HCT116 (cell line): ENCODE data around the gene PC. TPM values are rescaled to one million over a fixed set of nuclear protein-coding genes. Genes with fewer than 3 reads are reported as not detected.

ENCODE experiments used
- ATAC-seq: fragments of 200-7000 bp; cut with Tn5 transposase; 2 replicates; pipeline ENCODE4 v1.9.1; 2020; ENCODE audit warnings: mild to moderate bottlenecking, moderate library complexity
- BruUV-seq: library from RNA; stranded (reverse); fragments of 400-500 nt; replicated peaks from 2 replicates; lab custom pipeline; 2021; lab: Mats Ljungman, UMichigan
- CTCF ChIA-PET: fragments of 300-600 bp; sonication (Branson Sonifier 250); formaldehyde crosslinking; loops from one replicate; lab custom pipeline; 2021; ENCODE audit warnings: antibody characterized with exemption; lab: Charles Lee
- POLR2A ChIA-PET: fragments of 300-600, 350-600 bp; sonication (Branson Sonifier 250); formaldehyde crosslinking; loops from one replicate; lab custom pipeline; 2021; ENCODE audit warnings: antibody characterized with exemption; lab: Charles Lee
- RAD21 ChIA-PET, 2 experiments: fragments of 300-600 bp; sonication (Branson Sonifier 250); formaldehyde crosslinking; loops; one replicate each; lab custom pipeline; 2023; ENCODE audit warnings: low total read pairs in 2 of 2; ENCODE audit not compliant: uncharacterized antibody in 2 of 2, unreplicated experiment in 2 of 2, low non-redundant PET in 1 of 2; lab: Charles Lee
- DNase-seq: peaks from one replicate; pipeline ENCODE4 v3.0.0-alpha.2; 2010; ENCODE audit warnings: low read depth, low spot score
- H2AFZ ChIP-seq: fragments of 200-600 bp; shearing (Covaris generic), sonication (generic); 2 replicates; pipeline ENCODE4 v1.6.1; 2017; ENCODE audit warnings: low read depth, mixed run types, mixed read lengths, antibody characterized with exemption, low read length; ENCODE audit not compliant: poor library complexity, severe bottlenecking
- H3K27ac ChIP-seq: 2 replicates; pipeline ENCODE4 v1.5.1; 2012; ENCODE audit warnings: low read depth, low read length
- H3K27me3 ChIP-seq: fragments of 200-600 bp; sonication (generic); 2 replicates; pipeline ENCODE4 v1.6.1; 2016; ENCODE audit warnings: mixed run types, low read length, mixed read lengths; ENCODE audit not compliant: insufficient read depth
- H3K36me3 ChIP-seq, 2 experiments: fragments of 200-500 bp in 1 of 2; fragments of 200-600 bp in 1 of 2; sonication (Bioruptor generic) in 1 of 2; sonication (generic) in 1 of 2; 2 replicates each; pipeline versions ENCODE4 v1.5.1 to v1.6.1; 2014 to 2016; ENCODE audit warnings: low read length in 2 of 2, inconsistent platforms in 1 of 2, mixed read lengths in 1 of 2, mixed run types in 1 of 2; ENCODE audit not compliant: insufficient read depth in 2 of 2, control insufficient read depth in 1 of 2
- H3K4me1 ChIP-seq, 2 experiments: fragments of 200-600 bp in 1 of 2; sonication (generic) in 1 of 2; 2 replicates each; pipeline versions ENCODE4 v1.5.1 to v1.6.1; 2012 to 2017; ENCODE audit warnings: low read length in 2 of 2, inconsistent platforms in 1 of 2, mild to moderate bottlenecking in 1 of 2, mixed read lengths in 1 of 2, mixed run types in 1 of 2, moderate library complexity in 1 of 2; ENCODE audit not compliant: insufficient read depth in 2 of 2, control insufficient read depth in 1 of 2
- H3K4me2 ChIP-seq: fragments of 200-600 bp; sonication (generic); 2 replicates; pipeline ENCODE4 v1.6.1; 2017; ENCODE audit warnings: mixed run types, low read length, mixed read lengths
- H3K4me3 ChIP-seq, 2 experiments: fragments of 200-600 bp in 1 of 2; sonication (generic) in 1 of 2; replicated peaks in 1 of 2; 2 replicates each; pipeline ENCODE4 v1.5.1; 2011 to 2016; ENCODE audit warnings: low read length in 2 of 2, control low read depth in 1 of 2, low read depth in 1 of 2, mild to moderate bottlenecking in 1 of 2, mixed read lengths in 1 of 2, mixed run types in 1 of 2
- H3K79me2 ChIP-seq: fragments of 200-600 bp; sonication (generic); 2 replicates; pipeline ENCODE4 v1.6.1; 2017; ENCODE audit warnings: mild to moderate bottlenecking, mixed run types, low read length, moderate library complexity, mixed read lengths; ENCODE audit not compliant: insufficient read depth
- H3K9ac ChIP-seq: fragments of 200-600 bp; sonication (generic); 2 replicates; pipeline ENCODE4 v1.6.1; 2016; ENCODE audit warnings: low read length, mixed read lengths
- H3K9me2 ChIP-seq: fragments of 200-600 bp; sonication (generic), shearing (Covaris generic); 2 replicates; pipeline ENCODE4 v1.6.1; 2017; ENCODE audit warnings: mixed run types, mild to moderate bottlenecking, moderate library complexity; ENCODE audit not compliant: insufficient read depth
- H3K9me3 ChIP-seq, 2 experiments: fragments of 200-500 bp in 1 of 2; fragments of 200-600 bp in 1 of 2; sonication (Bioruptor generic) in 1 of 2; sonication (generic) in 1 of 2; 2 replicates each; pipeline ENCODE4 v1.6.1; 2014 to 2017; ENCODE audit warnings: low read length in 2 of 2, mixed read lengths in 2 of 2, inconsistent platforms in 1 of 2, low read depth in 1 of 2, mild to moderate bottlenecking in 1 of 2, mixed run types in 1 of 2, moderate library complexity in 1 of 2; ENCODE audit not compliant: control insufficient read depth in 1 of 2, insufficient read depth in 1 of 2
- H4K20me1 ChIP-seq: fragments of 200-600 bp; sonication (generic), shearing (Covaris generic); 2 replicates; pipeline ENCODE4 v1.6.1; 2017; ENCODE audit warnings: mixed run types, mild to moderate bottlenecking, moderate library complexity; ENCODE audit not compliant: insufficient read depth
- CBX3 ChIP-seq: IDR thresholded peaks from 2 replicates; pipeline ENCODE4 v1.6.1; 2012; ENCODE audit warnings: low read depth
- CEBPB ChIP-seq: IDR thresholded peaks from 2 replicates; pipeline ENCODE4 v1.6.1; 2012; ENCODE audit warnings: low read depth
- ELF1 ChIP-seq: IDR thresholded peaks from 2 replicates; pipeline ENCODE4 v1.6.1; 2012; ENCODE audit warnings: low read depth, borderline replicate concordance
- EZH2phosphoT487 ChIP-seq: fragments of 200-600 bp; IDR thresholded peaks from 2 replicates; pipeline ENCODE4 v1.6.1; 2018; ENCODE audit warnings: antibody characterized with exemption, borderline replicate concordance
- FOSL1 ChIP-seq: IDR thresholded peaks from 2 replicates; pipeline ENCODE4 v1.6.1; 2012; ENCODE audit warnings: low read depth
- POLR2A ChIP-seq: IDR thresholded peaks from 2 replicates; pipeline ENCODE4 v1.7.0; 2011; ENCODE audit warnings: borderline replicate concordance; ENCODE audit not compliant: insufficient read depth, insufficient read length; ENCODE audit errors: extremely low read depth
- SP1 ChIP-seq: IDR thresholded peaks from 2 replicates; pipeline ENCODE4 v1.6.1; 2012; ENCODE audit warnings: low read depth
- SRF ChIP-seq: IDR thresholded peaks from 2 replicates; pipeline ENCODE4 v1.6.1; 2012; ENCODE audit warnings: low read depth
- TCF7L2 ChIP-seq: IDR thresholded peaks from 2 replicates; pipeline ENCODE4 v1.7.0; 2011; ENCODE audit warnings: borderline replicate concordance, inconsistent platforms; ENCODE audit not compliant: insufficient read depth, insufficient read length; ENCODE audit errors: extremely low read depth
- YY1 ChIP-seq: IDR thresholded peaks from 2 replicates; pipeline ENCODE4 v1.6.1; 2011; ENCODE audit warnings: low read length, low read depth, moderate library complexity, mild to moderate bottlenecking; ENCODE audit not compliant: insufficient replicate concordance; ENCODE audit errors: extremely low read depth
- ZFX ChIP-seq: fragments of 450-650 bp; IDR thresholded peaks from 2 replicates; pipeline ENCODE4 v1.6.1; 2017
- ZNF274 ChIP-seq: fragments of 200-500 bp; sonication (Bioruptor generic); IDR thresholded peaks from 2 replicates; pipeline ENCODE4 v1.6.1; 2014; ENCODE audit warnings: mild to moderate bottlenecking, low read depth, low read length, inconsistent platforms
- intact Hi-C: fragments of 100-400 bp; cut with micrococcal nuclease; formaldehyde crosslinking; loops from 2 replicates; pipeline ENCODE4 v1.10.0; 2022
- total RNA-seq: library from RNA; stranded (reverse); gene quantifications from one replicate; pipeline ENCODE4 v1.2.1, GENCODE V29; 2021; ENCODE audit not compliant: unreplicated experiment
- TF ChIP-seq, protein P1 (sequence below): IDR thresholded peaks from 2 replicates; pipeline ENCODE4 v1.6.1; 2012; ENCODE audit warnings: low read depth
- TF ChIP-seq, protein P2 (sequence below): IDR thresholded peaks from 2 replicates; pipeline ENCODE4 v1.6.1; 2011; ENCODE audit warnings: mild to moderate bottlenecking, low read length, moderate library complexity; ENCODE audit not compliant: insufficient replicate concordance; ENCODE audit errors: extremely low read depth
- TF ChIP-seq, protein P3 (sequence below): IDR thresholded peaks from 2 replicates; pipeline ENCODE4 v1.6.1; 2012
- TF ChIP-seq, protein P4 (sequence below): IDR thresholded peaks from 2 replicates; pipeline ENCODE4 v1.6.1; 2012

Gene PC
- total RNA-seq, 1 experiment from 2014 or later = 24.1 TPM

DNA sequence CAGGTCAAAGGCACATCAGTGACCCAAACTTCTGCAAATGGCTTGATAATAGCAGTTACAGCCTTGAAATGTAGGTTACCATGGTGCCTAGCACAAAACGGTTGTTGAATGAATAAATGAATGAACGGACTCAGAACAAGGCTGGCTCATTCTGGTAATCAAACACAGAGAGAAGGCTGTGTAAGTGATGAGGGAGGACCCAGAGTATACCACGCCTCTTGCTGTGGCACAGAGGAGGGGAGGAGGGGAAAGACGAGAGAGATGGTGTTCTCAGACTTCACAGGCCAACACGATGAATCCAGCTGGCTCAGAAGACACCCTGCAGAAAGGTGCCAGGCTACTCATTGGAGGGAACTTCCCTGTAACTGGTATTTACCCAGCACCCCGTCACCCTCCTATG, 38.3 kb downstream of the PC start:
- no peak overlapping the region for H3K4me2 ChIP-seq
- H3K36me3 ChIP-seq = no peaks in the 10 kb centered on the region
- no peak overlapping the region for H3K4me3 ChIP-seq
- ATAC-seq (no peak), DNase-seq (no peak)
- POLR2A ChIA-PET = no interaction called here
- H3K4me1 ChIP-seq = 0 out of 4 replicates have a peak, but pooled peaks cover 0 to 4% of the 10 kb centered on the region in 2 experiments
- intact Hi-C loops = no loop called here
- no peaks in the 10 kb centered on the region for H3K27me3 ChIP-seq
- CTCF ChIA-PET = no interaction called here
- no peak overlapping the region for H3K9ac ChIP-seq
- no peaks in the 10 kb centered on the region for H3K9me3 ChIP-seq
- H2AFZ ChIP-seq = no peak overlapping the region
- no peak overlapping the region for H3K27ac ChIP-seq
- no peaks in the 10 kb centered on the region for H3K9me2 ChIP-seq
- no peak for TF ChIP-seq ZFX
- H3K79me2 ChIP-seq = no peaks in the 10 kb centered on the region
- H4K20me1 ChIP-seq = no peaks in the 10 kb centered on the region
- no TSS peak for BruUV-seq
- RAD21 ChIA-PET = no interaction called here

DNA sequence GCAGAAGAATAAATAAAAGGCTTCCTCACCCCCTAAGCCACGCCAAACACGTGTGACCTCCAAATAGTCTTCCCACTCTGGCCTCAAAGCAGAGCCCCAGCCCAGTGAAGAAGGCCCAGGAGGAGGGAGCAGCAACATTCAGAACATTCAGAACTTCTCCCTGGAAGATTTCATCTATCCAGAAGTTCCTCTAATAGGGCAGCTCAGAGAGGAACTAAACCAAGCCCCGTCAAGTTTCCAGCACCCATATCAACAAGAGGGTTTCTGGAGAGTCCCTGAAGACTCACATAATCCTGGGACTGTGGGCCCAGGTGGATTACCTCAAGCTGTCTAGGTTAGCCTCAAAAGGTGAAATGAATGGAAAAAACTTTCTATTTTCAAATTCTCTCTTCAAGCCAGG, 39.4 kb downstream of the PC start:
- 0 out of 4 replicates have a peak, but pooled peaks cover 0 to 4% of the 10 kb centered on the region in 2 experiments for H3K4me1 ChIP-seq
- H3K9me2 ChIP-seq = no peaks in the 10 kb centered on the region
- H2AFZ ChIP-seq = no peak overlapping the region
- CTCF ChIA-PET = no interaction called here
- no TSS peak for BruUV-seq
- intact Hi-C loops = no loop called here
- ATAC-seq = no peak
- H3K9me3 ChIP-seq = no peaks in the 10 kb centered on the region
- H4K20me1 ChIP-seq = no peaks in the 10 kb centered on the region
- no peak for DNase-seq
- H3K27me3 ChIP-seq = no peaks in the 10 kb centered on the region
- POLR2A ChIA-PET = no interaction called here
- no peak overlapping the region for H3K27ac ChIP-seq
- H3K36me3 ChIP-seq = no peaks in the 10 kb centered on the region
- no peak overlapping the region for H3K4me3 ChIP-seq
- no peak overlapping the region for H3K4me2 ChIP-seq
- no peak overlapping the region for H3K9ac ChIP-seq
- no peaks in the 10 kb centered on the region for H3K79me2 ChIP-seq
- RAD21 ChIA-PET = no interaction called here
- TF ChIP-seq, protein P1, sequence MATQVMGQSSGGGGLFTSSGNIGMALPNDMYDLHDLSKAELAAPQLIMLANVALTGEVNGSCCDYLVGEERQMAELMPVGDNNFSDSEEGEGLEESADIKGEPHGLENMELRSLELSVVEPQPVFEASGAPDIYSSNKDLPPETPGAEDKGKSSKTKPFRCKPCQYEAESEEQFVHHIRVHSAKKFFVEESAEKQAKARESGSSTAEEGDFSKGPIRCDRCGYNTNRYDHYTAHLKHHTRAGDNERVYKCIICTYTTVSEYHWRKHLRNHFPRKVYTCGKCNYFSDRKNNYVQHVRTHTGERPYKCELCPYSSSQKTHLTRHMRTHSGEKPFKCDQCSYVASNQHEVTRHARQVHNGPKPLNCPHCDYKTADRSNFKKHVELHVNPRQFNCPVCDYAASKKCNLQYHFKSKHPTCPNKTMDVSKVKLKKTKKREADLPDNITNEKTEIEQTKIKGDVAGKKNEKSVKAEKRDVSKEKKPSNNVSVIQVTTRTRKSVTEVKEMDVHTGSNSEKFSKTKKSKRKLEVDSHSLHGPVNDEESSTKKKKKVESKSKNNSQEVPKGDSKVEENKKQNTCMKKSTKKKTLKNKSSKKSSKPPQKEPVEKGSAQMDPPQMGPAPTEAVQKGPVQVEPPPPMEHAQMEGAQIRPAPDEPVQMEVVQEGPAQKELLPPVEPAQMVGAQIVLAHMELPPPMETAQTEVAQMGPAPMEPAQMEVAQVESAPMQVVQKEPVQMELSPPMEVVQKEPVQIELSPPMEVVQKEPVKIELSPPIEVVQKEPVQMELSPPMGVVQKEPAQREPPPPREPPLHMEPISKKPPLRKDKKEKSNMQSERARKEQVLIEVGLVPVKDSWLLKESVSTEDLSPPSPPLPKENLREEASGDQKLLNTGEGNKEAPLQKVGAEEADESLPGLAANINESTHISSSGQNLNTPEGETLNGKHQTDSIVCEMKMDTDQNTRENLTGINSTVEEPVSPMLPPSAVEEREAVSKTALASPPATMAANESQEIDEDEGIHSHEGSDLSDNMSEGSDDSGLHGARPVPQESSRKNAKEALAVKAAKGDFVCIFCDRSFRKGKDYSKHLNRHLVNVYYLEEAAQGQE = no peak
- TF ChIP-seq SRF (no peak), SP1 (no peak), ELF1 (no peak), ZFX (no peak), POLR2A (no peak), ZNF274 (no peak), YY1 (no peak), EZH2phosphoT487 (no peak), TCF7L2 (no peak), CEBPB (no peak), CBX3 (no peak), FOSL1 (no peak)
- TF ChIP-seq, protein P2, sequence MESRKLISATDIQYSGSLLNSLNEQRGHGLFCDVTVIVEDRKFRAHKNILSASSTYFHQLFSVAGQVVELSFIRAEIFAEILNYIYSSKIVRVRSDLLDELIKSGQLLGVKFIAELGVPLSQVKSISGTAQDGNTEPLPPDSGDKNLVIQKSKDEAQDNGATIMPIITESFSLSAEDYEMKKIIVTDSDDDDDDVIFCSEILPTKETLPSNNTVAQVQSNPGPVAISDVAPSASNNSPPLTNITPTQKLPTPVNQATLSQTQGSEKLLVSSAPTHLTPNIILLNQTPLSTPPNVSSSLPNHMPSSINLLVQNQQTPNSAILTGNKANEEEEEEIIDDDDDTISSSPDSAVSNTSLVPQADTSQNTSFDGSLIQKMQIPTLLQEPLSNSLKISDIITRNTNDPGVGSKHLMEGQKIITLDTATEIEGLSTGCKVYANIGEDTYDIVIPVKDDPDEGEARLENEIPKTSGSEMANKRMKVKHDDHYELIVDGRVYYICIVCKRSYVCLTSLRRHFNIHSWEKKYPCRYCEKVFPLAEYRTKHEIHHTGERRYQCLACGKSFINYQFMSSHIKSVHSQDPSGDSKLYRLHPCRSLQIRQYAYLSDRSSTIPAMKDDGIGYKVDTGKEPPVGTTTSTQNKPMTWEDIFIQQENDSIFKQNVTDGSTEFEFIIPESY = no peak
- TF ChIP-seq, protein P3, sequence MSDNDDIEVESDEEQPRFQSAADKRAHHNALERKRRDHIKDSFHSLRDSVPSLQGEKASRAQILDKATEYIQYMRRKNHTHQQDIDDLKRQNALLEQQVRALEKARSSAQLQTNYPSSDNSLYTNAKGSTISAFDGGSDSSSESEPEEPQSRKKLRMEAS = no peak
- TF ChIP-seq, protein P4, sequence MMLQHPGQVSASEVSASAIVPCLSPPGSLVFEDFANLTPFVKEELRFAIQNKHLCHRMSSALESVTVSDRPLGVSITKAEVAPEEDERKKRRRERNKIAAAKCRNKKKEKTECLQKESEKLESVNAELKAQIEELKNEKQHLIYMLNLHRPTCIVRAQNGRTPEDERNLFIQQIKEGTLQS = no peak
